Measurements from ENCODE around the gene OSBPL5. TPM values are rescaled to one million over a fixed set of nuclear protein-coding genes. Genes with fewer than 3 reads are reported as not detected.

Gene OSBPL5
- total and polyA plus RNA-seq, 2 of the 4 experiments (the other 2 are of a cell fraction), result 14.9 to 22.3 TPM

DNA sequence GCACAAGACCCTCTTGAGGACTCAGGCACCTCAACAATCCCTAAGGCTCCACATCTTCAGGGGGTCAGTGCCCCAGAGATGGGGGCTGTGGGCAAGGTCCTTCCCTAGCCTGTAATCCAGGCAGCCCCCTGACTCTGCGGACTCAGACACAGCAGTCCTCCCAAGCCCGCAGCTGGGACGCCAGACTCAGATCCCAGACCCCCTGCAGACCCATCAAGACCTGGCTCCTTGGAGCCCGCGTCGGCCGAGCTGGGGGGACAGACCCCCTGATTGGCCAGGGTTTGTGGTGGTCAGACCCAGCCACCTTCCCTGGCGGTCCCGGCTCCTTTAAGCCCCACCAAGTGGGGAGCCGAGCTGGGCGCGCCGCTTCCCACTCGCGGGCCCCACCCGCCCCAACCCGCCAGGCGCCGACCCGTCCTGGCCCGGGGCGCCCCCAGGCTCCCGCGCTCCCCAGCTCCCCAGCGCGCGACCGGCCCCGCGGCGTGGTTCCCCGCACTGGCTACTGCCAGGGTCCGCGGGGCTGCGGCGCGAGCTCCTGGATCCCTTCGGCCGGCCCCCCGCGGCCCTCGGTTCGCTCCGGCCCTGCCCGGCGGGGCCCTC, 458 bp downstream of the OSBPL5 start:
- Histone ChIP-seq H2BK120ac (ENCODE audit: low read depth, low read length) (peak overlapping the region; percentile 29; the same call in 1 of the 2 replicates), H3K9ac (ENCODE audit: low read depth, low read length) (peak overlapping the region; percentile 84), H2AFZ (replicated peaks; ENCODE audit: low read length, poor library complexity) (peak overlapping the region; percentile 72), H4K8ac (ENCODE audit: low read depth in 2 of 2, low read length in 2 of 2) (peak overlapping the region; percentile 60 to 77; a peak in 2 of 4 replicates), H2AK9ac (replicated peaks; ENCODE audit: low read depth, low read length, poor library complexity) (peak overlapping the region; percentile 96), H4K91ac (ENCODE audit: insufficient read depth, low read depth, low read length) (peak overlapping the region; percentile 59), H2AK5ac (ENCODE audit: low read depth, low read length) (peak overlapping the region; percentile 49), H3K18ac (ENCODE audit: low read depth, low read length) (peak overlapping the region; percentile 3; the same call in 1 of the 2 replicates), H3K9me1 (ENCODE audit: insufficient read depth, low read length) (peaks cover 12% of the 10 kb centered on the region), H3K79me1 (ENCODE audit: low read depth in 1 of 2, low read length in 2 of 2) (peaks cover 10 to 50% of the 10 kb centered on the region in 2 experiments), H3K4me1 (ENCODE audit: control insufficient read depth, insufficient read depth, low read length) (peaks cover 38% of the 10 kb centered on the region), H3K23ac (ENCODE audit: low read depth, low read length) (peak overlapping the region; percentile 34), H3K4ac (ENCODE audit: low read depth, low read length) (peak overlapping the region; percentile 47), H3K9me3 (ENCODE audit: control insufficient read depth, insufficient read depth, low read length) (no peaks in the 10 kb centered on the region), H3K27ac (ENCODE audit: insufficient read depth, low read length) (peak overlapping the region; percentile 60), H3K27me3 (ENCODE audit: control insufficient read depth, insufficient read depth, low read length) (no peaks in the 10 kb centered on the region), H2BK20ac (ENCODE audit: low read depth, low read length) (no peak overlapping the region), H2BK5ac (ENCODE audit: low read depth, low read length, poor library complexity, severe bottlenecking) (peak overlapping the region; percentile 34), H2BK15ac (ENCODE audit: low read depth, low read length) (no peak overlapping the region), H3K4me3 (ENCODE audit: insufficient read depth, low read depth, low read length) (peak overlapping the region; percentile 64), H4K20me1 (ENCODE audit: insufficient read depth, low read length) (peaks cover 45% of the 10 kb centered on the region), H3K36me3 (ENCODE audit: control insufficient read depth, insufficient read depth, low read length) (no peaks in the 10 kb centered on the region), H4K5ac (ENCODE audit: low read depth, low read length) (no peak overlapping the region), H3K4me2 (ENCODE audit: low read depth, low read length) (peak overlapping the region; percentile 70), H3K56ac (ENCODE audit: extremely low read depth, insufficient read depth, low read length) (peak overlapping the region; percentile 61; the same call in 1 of the 2 replicates), H3K14ac (replicated peaks; ENCODE audit: low read depth, low read length) (peak overlapping the region; percentile 81)
- peak; percentile 5 for ATAC-seq (ENCODE audit: low read depth)
- no peak for DNase-seq
- in situ Hi-C loops (cut with MboI; ENCODE audit: low sequenced_read_pairs) (no loop called here), dilution Hi-C loops (cut with HindIII; ENCODE audit: low sequenced_read_pairs, unreplicated experiment) (no loop called here), intact Hi-C loops (cut with micrococcal nuclease) (loop anchor here (5.0 to 10.0 kb wide), 2 partner anchors 42 to 110 kb away; partner anchors contain the start of gene CARS1)
- no TSS peak for BruUV-seq (replicated peaks)
- POLR2A ChIA-PET (ENCODE audit: unreplicated experiment), result no interaction called here
- CTCF ChIA-PET, result no interaction called here
- 0% methylated on average over 4 of the region's 46 CpGs; no CpG with 5 or more reads in 1 of the 2 experiments for WGBS, 2 experiments (ENCODE audit: extremely low coverage in 2 of 2, insufficient read length in 1 of 2)
- no peak for TF ChIP-seq MXI1 (IDR thresholded peaks at IDR 0.05; ENCODE audit: borderline replicate concordance, low read depth, low read length)
- TF ChIP-seq RCOR1 (IDR thresholded peaks at IDR 0.05; ENCODE audit: insufficient replicate concordance, low read length), result no peak
- no peak for TF ChIP-seq CHD1 (IDR thresholded peaks at IDR 0.05; ENCODE audit: low read depth, low read length)
- TF ChIP-seq, protein P1, sequence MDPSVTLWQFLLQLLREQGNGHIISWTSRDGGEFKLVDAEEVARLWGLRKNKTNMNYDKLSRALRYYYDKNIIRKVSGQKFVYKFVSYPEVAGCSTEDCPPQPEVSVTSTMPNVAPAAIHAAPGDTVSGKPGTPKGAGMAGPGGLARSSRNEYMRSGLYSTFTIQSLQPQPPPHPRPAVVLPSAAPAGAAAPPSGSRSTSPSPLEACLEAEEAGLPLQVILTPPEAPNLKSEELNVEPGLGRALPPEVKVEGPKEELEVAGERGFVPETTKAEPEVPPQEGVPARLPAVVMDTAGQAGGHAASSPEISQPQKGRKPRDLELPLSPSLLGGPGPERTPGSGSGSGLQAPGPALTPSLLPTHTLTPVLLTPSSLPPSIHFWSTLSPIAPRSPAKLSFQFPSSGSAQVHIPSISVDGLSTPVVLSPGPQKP (IDR thresholded peaks at IDR 0.05; ENCODE audit: borderline replicate concordance, low read depth, low read length), result no peak
- TF ChIP-seq, protein P2, sequence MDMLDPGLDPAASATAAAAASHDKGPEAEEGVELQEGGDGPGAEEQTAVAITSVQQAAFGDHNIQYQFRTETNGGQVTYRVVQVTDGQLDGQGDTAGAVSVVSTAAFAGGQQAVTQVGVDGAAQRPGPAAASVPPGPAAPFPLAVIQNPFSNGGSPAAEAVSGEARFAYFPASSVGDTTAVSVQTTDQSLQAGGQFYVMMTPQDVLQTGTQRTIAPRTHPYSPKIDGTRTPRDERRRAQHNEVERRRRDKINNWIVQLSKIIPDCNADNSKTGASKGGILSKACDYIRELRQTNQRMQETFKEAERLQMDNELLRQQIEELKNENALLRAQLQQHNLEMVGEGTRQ (IDR thresholded peaks at IDR 0.05; ENCODE audit: low read depth, low read length), result no peak
- no peak for TF ChIP-seq MAZ (IDR thresholded peaks at IDR 0.05; ENCODE audit: borderline replicate concordance, low read depth, low read length)
- TF ChIP-seq RFX5 (IDR thresholded peaks at IDR 0.05; ENCODE audit: low read depth, low read length), result no peak
- TF ChIP-seq, protein P3, sequence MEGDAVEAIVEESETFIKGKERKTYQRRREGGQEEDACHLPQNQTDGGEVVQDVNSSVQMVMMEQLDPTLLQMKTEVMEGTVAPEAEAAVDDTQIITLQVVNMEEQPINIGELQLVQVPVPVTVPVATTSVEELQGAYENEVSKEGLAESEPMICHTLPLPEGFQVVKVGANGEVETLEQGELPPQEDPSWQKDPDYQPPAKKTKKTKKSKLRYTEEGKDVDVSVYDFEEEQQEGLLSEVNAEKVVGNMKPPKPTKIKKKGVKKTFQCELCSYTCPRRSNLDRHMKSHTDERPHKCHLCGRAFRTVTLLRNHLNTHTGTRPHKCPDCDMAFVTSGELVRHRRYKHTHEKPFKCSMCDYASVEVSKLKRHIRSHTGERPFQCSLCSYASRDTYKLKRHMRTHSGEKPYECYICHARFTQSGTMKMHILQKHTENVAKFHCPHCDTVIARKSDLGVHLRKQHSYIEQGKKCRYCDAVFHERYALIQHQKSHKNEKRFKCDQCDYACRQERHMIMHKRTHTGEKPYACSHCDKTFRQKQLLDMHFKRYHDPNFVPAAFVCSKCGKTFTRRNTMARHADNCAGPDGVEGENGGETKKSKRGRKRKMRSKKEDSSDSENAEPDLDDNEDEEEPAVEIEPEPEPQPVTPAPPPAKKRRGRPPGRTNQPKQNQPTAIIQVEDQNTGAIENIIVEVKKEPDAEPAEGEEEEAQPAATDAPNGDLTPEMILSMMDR (conservative IDR thresholded peaks at IDR 0.05; ENCODE audit: low read depth, low read length), result no peak
- no peak for TF ChIP-seq RAD21 (IDR thresholded peaks at IDR 0.05; ENCODE audit: low read length)
- no peak for TF ChIP-seq BHLHE40 (IDR thresholded peaks at IDR 0.05; ENCODE audit: low read depth, low read length)
- no peak for TF ChIP-seq POLR2A (IDR thresholded peaks at IDR 0.05; ENCODE audit: low read depth, low read length)
- no peak for TF ChIP-seq MAFK (IDR thresholded peaks at IDR 0.05; ENCODE audit: low read depth, low read length)
- no peak for TF ChIP-seq SMC3 (IDR thresholded peaks at IDR 0.05; ENCODE audit: low read depth, low read length)
- TF ChIP-seq NFE2L2 (IDR thresholded peaks at IDR 0.05; ENCODE audit: low read depth, low read length), result no peak
- no peak for TF ChIP-seq FOS (IDR thresholded peaks at IDR 0.05; ENCODE audit: low read depth, low read length)
- no peak for TF ChIP-seq CEBPB (IDR thresholded peaks at IDR 0.05; ENCODE audit: low read depth, low read length)

All from IMR-90 (cell line).